ENCODE measurements around the gene HDAC4. TPM values are rescaled to one million over a fixed set of nuclear protein-coding genes. Genes with fewer than 3 reads are reported as not detected.

Gene HDAC4
- total and polyA plus RNA-seq, 4 donors: 2.9 to 37.2 (median 4.4) TPM

- Histone ChIP-seq H3K27me3 (ENCODE audit: control insufficient read depth in 4 of 4, insufficient read depth in 4 of 4, low read length in 3 of 4) (no peaks in the 10 kb centered on the region), H3K36me3 (ENCODE audit: control insufficient read depth in 4 of 4, insufficient read depth in 3 of 4, low read depth in 1 of 4, low read length in 3 of 4) (peaks cover 6 to 47% (median 18%) of the 10 kb centered on the region in 4 donors), H3K4me3 (ENCODE audit: low read depth in 1 of 3, low read length in 3 of 3) (no peak overlapping the region), H3K9me3 (ENCODE audit: control insufficient read depth in 4 of 4, low read length in 3 of 4) (no peaks in the 10 kb centered on the region), H3K27ac (ENCODE audit: low read depth in 1 of 2, low read length in 2 of 2) (no peak overlapping the region), H3K9ac (ENCODE audit: low read depth in 1 of 2, low read length in 2 of 2) (no peak overlapping the region), H3K4me1 (ENCODE audit: control insufficient read depth in 4 of 4, insufficient read depth in 4 of 4, low read length in 3 of 4) (no peaks in the 10 kb centered on the region)
- 97% methylated on average over 28 of the region's 28 CpGs for WGBS
- no peak for DNase-seq (ENCODE audit: low spot score)
- TF ChIP-seq TAF1 (conservative IDR thresholded peaks at IDR 0.05) (no peak), RAD21 (IDR thresholded peaks at IDR 0.05) (no peak), CTCF (IDR thresholded peaks at IDR 0.05; ENCODE audit: low read depth, low read length, missing input control) (no peak), REST (IDR thresholded peaks at IDR 0.05) (no peak), FOXA1 (IDR thresholded peaks at IDR 0.05) (no peak), ATF3 (IDR thresholded peaks at IDR 0.05) (no peak), FOXA2 (IDR thresholded peaks at IDR 0.05) (no peak), EGR1 (IDR thresholded peaks at IDR 0.05; ENCODE audit: low read depth in 2 of 2) (no peak), MAX (IDR thresholded peaks at IDR 0.05) (no peak)
Observed at GRCh38 chr2:239067196-239067865, 333.5 kb downstream of the HDAC4 start.

DNA sequence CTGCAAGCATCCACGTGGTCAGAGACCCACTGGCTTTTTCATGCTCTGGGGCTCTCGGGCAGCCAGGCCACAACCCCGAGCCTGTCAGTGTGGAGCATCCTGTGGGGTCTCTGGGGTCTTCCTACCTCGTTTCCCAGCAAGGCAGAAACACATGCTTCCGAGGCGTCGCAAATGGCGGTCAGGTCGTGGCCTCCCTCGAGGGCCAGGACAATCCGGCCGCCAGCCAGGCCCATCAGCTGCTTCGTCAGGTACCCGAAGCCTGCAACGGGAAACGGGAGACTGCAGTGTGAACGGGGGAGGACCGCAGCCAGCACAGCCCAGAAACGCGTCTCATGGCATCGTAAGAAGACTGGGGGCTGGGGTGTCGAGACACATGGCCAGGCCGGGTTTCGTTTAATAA lies 334.2 kb downstream of the HDAC4 start:
- TF ChIP-seq JUND (IDR thresholded peaks at IDR 0.05) (no peak), NR2F2 (IDR thresholded peaks at IDR 0.05) (no peak)
- H3K4me1 ChIP-seq (ENCODE audit: control insufficient read depth in 4 of 4, insufficient read depth in 4 of 4, low read length in 3 of 4): no peaks in the 10 kb centered on the region
- H3K27ac ChIP-seq (ENCODE audit: low read depth in 1 of 2, low read length in 2 of 2): no peak overlapping the region
- H3K27me3 ChIP-seq (ENCODE audit: control insufficient read depth in 4 of 4, insufficient read depth in 4 of 4, low read length in 3 of 4): no peaks in the 10 kb centered on the region
- no peak for DNase-seq (ENCODE audit: low spot score)
- no peak overlapping the region for H3K4me3 ChIP-seq (ENCODE audit: low read depth in 1 of 3, low read length in 3 of 3)
- H3K36me3 ChIP-seq (ENCODE audit: control insufficient read depth in 4 of 4, insufficient read depth in 3 of 4, low read depth in 1 of 4, low read length in 3 of 4): peaks cover 3 to 40% (median 19%) of the 10 kb centered on the region in 4 donors
- no peak overlapping the region for H3K9ac ChIP-seq (ENCODE audit: low read depth in 1 of 2, low read length in 2 of 2)
- WGBS: 97% methylated on average over 24 of the region's 24 CpGs
- no peaks in the 10 kb centered on the region for H3K9me3 ChIP-seq (ENCODE audit: control insufficient read depth in 4 of 4, low read length in 3 of 4)

- no peak for DNase-seq (ENCODE audit: low spot score)
- H3K27ac ChIP-seq (ENCODE audit: low read depth in 1 of 2, low read length in 2 of 2): no peak overlapping the region
- H3K4me3 ChIP-seq (ENCODE audit: low read depth in 1 of 3, low read length in 3 of 3): no peak overlapping the region
- TF ChIP-seq SP1 (IDR thresholded peaks at IDR 0.05) (no peak), CTCF (IDR thresholded peaks at IDR 0.05; ENCODE audit: low read depth, low read length, missing input control) (no peak), MAX (IDR thresholded peaks at IDR 0.05) (no peak), EGR1 (IDR thresholded peaks at IDR 0.05; ENCODE audit: low read depth in 2 of 2) (no peak), RXRA (IDR thresholded peaks at IDR 0.05) (no peak), JUND (IDR thresholded peaks at IDR 0.05) (no peak), YY1 (IDR thresholded peaks at IDR 0.05) (no peak), FOXA1 (IDR thresholded peaks at IDR 0.05) (no peak), TAF1 (conservative IDR thresholded peaks at IDR 0.05) (no peak), HNF4G (IDR thresholded peaks at IDR 0.05) (no peak), RAD21 (IDR thresholded peaks at IDR 0.05) (no peak), HNF4A (conservative IDR thresholded peaks at IDR 0.05) (no peak), FOXA2 (IDR thresholded peaks at IDR 0.05) (no peak)
- 96% methylated on average over 11 of the region's 11 CpGs for WGBS
- no peaks in the 10 kb centered on the region for H3K27me3 ChIP-seq (ENCODE audit: control insufficient read depth in 4 of 4, insufficient read depth in 4 of 4, low read length in 3 of 4)
- H3K4me1 ChIP-seq (ENCODE audit: control insufficient read depth in 4 of 4, insufficient read depth in 4 of 4, low read length in 3 of 4): no peaks in the 10 kb centered on the region
- peaks cover 2 to 41% (median 19%) of the 10 kb centered on the region in 4 donors for H3K36me3 ChIP-seq (ENCODE audit: control insufficient read depth in 4 of 4, insufficient read depth in 3 of 4, low read depth in 1 of 4, low read length in 3 of 4)
- H3K9ac ChIP-seq (ENCODE audit: low read depth in 1 of 2, low read length in 2 of 2): no peak overlapping the region
- H3K9me3 ChIP-seq (ENCODE audit: control insufficient read depth in 4 of 4, low read length in 3 of 4): no peaks in the 10 kb centered on the region
Observed at GRCh38 chr2:239065962-239066361, 334.9 kb downstream of the HDAC4 start.
